HTR-8/SVneo (cell line): ENCODE results near the gene ARG2.

Source experiments
- DNase-seq: peaks from one replicate; pipeline ENCODE4 v3.0.0; 2011; ENCODE audit warnings: low spot score, mixed read lengths; ENCODE audit not compliant: insufficient read length
- FAIRE-seq: peaks from 2 replicates; lab custom pipeline; 2011; peaks lifted over from hg19 to GRCh38; lab: Jason Lieb, UNC

Gene ARG2

DNA sequence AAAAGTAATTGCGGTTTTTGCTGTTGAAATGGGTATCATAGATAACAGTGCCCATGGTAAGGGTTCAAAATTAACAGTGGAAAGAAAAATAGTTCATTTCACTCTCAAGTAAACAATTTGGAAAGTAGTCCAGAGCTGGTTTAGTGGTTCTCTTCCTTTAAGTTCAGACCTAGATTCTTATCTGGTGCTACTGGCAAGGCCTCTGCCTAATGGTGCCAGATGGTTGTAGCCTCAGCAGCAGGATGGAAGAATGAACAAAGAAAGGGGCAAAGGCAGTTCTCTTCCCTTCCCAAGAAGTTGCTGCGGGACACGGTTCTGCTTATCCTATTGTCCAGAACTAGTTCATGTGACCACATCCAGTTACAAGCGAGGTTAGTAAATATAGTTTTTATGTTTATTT, 10.5 kb downstream of the ARG2 start:
- DNase-seq (no peak), FAIRE-seq (peak; percentile 89)

DNA sequence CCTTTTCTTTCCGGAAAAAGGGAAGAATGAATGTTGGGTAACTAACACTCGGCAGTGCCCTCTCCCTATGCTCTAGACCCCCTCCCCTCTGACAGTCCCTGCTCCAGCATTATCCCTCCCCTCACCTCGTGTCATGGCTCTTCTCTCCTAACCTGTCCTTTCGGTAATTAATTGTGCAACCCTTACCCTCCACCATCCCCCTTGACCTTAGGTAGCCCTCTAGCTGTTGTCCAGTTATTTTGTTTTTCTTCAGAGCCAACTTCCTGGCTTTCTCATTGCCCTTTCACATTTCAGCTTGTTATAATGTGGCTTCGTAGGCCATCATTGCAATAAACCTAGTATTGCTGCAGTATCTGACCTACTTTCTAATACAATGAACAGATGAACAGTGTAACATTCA, 11.2 kb downstream of the ARG2 start:
- peak; percentile 96 for FAIRE-seq

DNA sequence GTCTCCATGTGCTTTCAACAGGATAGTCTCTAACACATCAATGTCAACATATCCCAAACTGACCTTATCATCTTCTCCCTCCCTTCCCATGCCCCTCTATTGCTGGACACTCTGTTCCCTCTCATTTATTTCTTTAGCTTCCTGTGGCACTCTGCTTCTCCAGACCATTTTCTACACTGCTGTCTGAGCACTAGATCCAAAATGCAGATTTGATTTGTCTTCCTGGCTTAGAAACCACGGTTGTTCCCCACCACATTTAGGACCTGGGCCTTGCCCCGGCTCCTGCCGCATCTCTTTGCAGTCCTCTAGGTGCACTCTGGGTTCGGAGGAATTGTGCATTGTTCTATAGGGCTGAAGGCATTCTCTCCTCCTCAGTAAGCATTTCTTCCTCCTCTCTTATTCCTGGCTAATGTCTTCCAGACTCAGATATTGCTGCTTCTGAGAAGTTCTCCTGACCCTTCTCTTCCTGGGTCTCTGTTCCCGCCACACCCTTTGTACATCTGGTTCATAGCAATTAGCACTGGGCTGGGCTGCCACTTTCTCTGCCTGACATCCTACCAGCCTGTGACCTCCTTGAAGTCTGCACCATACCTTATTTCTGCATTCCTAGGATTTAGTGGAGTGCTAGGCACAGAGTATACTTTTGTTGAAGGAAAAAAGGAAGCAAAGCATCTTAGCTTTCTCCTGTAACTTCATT, 13.9 kb downstream of the ARG2 start:
- DNase-seq (no peak), FAIRE-seq (peak; percentile 92)

More for the DNA sequence above, 11.2 kb downstream of the ARG2 start:
- DNase-seq = no peak

DNA sequence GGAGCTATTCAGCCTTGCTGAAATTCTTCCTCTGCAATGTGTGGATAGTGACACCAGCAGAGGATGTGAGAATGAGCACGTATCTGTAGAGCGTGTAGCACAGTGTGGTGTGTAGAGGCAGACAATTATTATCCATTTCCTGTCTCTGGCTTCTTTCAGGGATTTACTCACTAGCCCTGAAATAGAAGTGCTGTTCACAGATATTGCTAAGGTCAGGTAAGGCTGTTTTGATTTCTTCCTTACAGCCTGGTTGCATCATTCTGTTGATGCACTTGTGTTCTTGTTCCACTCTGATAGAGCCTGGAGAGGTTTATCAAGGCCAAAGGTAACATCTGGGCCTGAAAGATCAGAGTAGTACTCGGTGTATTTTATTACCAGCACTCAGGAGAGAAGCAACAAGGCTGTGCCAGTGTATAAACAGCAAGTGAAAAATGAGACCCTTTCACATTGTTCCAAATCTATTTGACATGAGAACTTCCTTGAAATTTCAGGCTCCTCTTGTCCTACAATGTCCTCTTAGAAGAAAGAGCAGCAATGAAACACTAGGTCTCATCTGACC, 16.7 kb downstream of the ARG2 start:
- no peak for DNase-seq
- FAIRE-seq = peak; percentile 92

DNA sequence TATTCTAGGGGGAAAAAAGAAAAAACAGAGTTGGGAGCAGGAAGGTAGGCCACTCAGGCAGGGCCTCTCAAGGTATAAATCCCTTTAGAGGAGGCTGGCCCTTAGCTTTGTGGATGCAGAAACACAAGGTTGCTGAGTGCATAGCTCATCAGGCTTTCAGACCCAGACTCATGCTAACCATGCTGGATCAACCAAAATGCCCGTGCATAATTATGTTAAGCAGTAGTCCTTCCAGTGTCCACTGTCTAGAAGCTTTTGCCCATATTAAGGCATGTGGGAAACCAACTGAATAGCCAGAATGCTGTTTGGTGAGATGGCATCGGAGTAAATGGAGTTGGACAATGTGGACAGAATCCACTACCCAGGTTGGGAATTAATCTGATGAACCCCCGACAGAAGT, 18.9 kb downstream of the ARG2 start:
- FAIRE-seq (peak; percentile 85), DNase-seq (no peak)

DNA sequence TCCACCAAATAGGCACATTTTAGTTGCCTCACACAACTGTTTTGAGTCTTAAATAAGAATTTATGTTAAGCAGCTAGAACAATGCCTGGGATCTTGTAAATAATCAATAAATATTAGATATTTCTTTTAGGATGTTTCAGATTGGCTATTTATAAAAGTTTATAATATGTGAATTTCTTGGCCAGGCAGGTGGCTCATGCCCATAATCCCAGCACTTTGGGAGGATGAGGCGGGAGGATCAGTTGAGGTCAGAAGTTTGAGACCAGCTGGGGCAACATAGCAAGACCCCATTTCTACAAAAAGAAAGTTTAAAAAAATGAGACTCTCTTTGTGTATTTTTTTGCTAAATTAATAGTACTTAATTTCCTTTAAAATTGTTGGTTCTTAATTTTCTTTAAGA, 21.8 kb downstream of the ARG2 start:
- FAIRE-seq (no peak), DNase-seq (no peak)

DNA sequence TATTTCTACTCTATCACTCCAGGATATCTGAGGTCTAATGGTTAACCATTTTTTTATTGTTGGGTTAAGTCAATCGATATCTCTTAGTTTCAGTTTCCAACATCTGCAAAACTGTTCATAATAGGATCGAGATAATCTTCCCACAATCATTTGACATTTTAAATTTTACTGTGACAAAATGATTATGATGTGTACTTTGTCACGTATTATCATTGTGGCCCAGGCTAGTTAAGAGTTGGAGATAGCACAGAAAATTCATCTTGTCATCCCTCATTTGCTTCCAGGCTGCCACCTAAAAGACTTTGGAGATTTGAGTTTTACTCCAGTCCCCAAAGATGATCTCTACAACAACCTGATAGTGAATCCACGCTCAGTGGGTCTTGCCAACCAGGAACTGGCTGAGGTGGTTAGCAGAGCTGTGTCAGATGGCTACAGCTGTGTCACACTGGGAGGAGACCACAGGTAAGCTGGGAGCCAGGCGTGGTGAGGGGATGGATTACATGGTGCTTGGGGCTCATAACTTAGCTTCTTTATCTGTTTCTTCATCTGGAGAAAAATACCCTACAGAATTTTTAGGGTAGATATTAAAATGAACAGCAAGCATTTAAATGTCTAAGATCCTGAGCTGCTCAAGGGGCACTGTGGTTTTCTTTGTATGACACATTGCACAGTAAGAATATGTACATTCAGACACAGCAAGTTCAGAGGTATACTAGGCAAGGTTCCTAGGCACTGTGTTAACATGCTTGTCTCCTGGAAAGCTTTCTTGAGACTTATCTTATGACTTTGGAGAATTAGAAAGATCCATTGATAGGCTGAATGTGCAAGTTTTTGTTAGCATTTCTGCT, 22.4 kb downstream of the ARG2 start:
- no peak for DNase-seq
- peak; percentile 90 for FAIRE-seq

DNA sequence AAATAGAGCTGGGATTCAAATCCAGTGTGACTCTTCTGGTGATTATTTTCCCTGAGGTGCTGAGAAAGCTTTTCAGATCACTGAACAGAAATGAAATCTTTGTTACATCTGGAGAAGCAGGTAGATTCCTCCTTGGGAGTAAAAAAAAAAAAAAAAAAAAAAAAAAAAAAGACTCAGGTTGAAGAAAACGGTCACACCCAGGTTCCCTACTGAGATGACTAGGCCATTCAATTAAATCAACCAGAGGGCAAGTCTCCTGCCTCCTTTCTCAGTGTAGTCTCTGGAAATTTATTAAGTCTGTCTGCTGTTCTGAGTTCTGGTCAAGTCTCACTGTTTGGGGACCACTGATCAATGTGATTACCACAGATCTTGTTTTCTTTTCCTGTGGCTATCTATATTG, 24.0 kb downstream of the ARG2 start:
- no peak for DNase-seq
- no peak for FAIRE-seq

DNA sequence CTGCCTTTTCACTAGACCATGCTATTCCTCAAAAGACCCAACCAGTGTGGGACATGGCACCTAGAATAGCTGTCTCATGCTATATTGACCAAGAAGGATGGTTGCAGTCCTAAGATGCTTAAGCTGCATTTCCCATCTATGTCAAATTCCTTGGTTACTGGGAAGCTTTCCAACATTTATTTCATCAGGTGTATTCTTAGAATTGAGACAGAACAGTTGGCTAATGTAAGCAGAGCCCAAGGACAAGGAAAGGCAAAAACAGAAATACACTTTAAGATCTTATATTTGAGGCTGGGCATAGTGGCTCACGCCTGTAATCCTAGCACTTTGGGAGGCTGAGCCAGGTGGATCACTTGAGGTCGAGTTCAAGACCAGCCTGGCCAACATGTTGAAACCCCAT, 24.7 kb downstream of the ARG2 start:
- peak; percentile 93 for FAIRE-seq
- DNase-seq = no peak

DNA sequence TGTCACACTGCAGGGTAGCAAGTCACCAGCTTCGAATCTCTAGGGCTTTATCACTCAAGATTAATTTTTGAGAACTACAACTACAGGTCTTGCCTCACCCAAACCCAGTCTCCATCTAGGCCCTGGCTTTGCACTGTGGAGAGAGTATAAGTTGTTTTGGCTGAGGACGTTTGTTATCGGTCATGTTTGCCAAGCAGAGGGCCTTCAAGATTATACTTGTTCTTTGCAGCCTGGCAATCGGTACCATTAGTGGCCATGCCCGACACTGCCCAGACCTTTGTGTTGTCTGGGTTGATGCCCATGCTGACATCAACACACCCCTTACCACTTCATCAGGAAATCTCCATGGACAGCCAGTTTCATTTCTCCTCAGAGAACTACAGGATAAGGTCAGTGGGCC, 25.7 kb downstream of the ARG2 start:
- FAIRE-seq (no peak), DNase-seq (no peak)

DNA sequence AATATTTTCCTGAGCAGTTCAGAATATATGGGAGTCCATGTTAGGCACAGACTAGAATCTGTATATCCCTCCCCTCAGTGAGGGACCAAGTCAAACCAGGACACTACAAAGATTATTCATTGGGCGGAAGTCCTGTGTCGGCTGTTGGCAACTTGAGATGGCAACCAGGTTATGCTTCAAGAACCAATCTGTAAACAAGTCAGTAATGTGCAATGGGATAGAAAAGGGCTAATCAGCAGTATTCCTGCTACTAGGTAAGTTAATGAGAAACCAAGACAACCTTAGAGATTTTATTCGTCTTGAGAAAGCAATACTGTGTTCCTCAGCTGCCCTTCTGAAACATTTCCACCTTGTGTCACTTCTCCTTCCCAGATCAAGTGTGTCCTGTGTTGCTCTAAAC, 26.4 kb downstream of the ARG2 start:
- no peak for DNase-seq
- FAIRE-seq = peak; percentile 90

DNA sequence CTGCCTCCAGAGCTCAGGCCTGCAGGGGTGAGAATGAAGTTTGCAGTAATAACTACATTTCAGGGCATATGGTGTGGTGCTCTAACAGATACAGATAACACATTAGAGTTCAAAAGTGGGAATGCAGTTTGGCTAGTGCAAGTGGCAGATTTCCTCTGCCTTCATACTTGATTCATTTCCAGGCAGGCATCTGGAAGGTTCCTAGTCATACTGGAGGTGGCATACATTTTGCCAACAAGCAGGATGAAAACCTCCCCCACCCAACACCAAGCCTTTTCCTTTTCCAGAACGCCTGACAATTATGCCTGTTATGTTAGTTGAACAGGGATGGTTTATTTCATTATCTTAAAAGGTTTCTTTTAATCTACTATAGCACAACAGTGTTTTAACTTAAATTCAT, 30.4 kb downstream of the ARG2 start:
- FAIRE-seq = no peak
- DNase-seq = no peak

DNA sequence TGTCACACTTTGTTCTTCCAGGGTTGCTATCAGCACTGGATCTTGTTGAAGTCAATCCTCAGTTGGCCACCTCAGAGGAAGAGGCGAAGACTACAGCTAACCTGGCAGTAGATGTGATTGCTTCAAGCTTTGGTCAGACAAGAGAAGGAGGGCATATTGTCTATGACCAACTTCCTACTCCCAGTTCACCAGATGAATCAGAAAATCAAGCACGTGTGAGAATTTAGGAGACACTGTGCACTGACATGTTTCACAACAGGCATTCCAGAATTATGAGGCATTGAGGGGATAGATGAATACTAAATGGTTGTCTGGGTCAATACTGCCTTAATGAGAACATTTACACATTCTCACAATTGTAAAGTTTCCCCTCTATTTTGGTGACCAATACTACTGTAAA, 31.0 kb downstream of the ARG2 start:
- FAIRE-seq = peak; percentile 98
- no peak for DNase-seq

DNA sequence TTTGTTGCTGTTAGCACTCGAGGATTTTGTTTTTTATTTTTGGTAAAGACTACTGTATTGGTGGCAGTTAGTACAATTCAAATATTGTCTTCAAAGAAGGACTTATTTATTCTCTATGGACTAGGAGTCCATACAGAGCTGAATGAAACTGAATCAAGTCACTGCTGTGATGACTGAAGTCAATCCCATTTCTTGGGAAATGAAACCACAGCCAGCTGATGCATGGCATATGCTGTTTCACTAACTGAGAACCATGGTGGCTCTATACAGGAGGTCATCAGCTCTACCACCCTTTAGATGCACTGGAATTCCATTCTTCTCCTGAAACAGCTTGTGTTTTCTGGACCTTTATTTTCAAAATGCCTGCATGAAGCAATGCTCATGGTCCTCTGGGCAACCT, 32.5 kb downstream of the ARG2 start:
- FAIRE-seq (peak; percentile 90), DNase-seq (no peak)

DNA sequence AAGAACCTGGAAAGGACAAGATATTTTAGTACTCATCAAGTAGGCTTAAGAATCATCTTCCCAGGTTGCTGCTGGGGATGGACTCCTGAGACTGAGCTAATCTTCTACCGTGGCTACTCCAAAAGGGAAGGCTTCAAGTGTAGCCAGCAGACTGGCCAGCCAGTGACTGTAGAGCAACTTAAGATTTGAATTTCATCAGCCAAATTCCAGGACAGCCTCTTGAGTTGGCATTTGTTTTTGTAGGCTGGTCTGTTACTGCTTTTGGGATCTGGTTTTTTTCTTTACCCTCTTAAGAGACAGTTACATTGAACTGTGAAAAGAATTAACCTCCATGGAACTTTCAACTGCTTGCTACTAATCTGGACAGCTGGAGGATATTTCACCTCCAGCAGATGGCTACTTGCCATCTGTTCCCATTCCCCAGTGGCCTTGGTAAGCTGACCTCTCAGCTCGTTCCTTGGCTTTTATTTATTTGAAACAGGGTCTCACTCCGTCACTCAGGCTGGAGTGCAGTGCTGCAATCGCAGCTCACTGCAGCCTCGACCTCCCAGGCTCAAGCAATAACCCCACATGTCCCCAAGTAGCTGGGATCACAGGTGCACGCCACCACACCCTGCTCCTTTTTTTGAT, 34.0 kb downstream of the ARG2 start:
- FAIRE-seq = peak; percentile 95
- DNase-seq = no peak

DNA sequence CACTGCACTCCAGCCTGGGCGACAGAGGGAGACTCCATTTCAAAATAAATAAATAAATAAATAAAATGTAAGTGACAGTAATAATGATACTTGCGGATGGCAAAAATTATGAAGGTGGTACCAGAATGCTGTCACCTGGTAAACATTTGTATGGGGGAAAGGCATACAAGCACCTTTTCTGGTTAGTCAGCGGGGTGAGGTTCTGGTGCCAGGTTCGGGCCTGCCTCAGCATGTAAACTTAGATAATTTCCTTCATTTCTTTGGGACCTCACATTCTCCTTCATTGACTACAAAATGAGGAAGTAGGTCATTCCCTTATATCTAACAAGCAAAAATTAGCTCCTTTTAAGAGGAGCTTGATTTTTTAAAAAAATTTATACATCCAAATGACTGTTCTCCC, 43.9 kb downstream of the ARG2 start:
- FAIRE-seq = no peak
- DNase-seq = no peak

DNA sequence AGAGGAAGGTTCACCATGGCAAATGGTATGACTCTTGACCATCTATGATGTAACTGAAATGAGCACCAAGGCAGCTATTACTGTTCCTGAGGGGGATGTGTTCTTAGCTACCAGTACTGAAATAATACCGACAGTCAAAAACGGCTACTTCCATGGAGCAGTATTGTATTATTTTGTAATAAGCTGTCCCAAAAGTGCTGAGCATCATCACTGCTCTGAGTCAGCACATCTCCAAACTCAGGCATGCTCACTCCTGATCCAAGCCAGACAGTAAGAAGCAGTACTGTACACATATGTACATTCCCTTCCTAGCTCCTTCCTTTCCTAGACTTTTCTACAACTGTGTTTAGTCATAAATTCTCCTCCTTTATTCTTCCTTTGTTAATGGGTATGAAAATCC, 46.1 kb downstream of the ARG2 start:
- FAIRE-seq = peak; percentile 93
- no peak for DNase-seq

DNA sequence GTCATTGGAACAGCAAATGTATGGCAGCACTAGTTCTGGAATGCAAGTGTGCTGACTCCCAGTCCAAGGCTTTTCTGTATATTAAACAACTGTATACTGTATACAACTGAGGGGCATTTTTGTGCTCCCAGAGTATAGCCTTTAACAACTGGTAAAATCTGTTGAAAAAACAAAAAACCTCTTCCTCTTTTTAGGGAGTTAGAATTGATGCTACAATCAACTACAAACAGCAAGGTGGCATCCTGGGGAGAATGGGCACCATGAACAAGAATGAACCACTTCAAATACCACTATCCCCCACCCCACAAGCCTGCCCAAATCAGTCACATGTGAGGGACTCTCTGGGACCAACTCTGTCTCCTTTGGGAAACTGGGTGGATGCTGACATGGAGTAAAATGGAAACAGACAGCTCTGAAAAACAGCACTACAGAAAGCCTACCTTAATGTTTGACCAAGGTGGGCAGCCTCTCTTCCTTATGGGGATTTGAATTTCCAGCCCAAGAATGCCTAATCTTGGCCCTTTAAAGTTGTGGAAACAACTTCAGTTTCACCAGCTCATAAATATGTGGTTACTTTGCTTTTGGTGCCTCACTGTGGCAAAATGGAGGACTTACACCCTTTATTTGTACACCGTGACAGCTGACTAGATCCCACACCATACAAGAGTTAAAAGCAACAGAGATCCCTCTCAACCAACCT, 47.2 kb downstream of the ARG2 start:
- FAIRE-seq = peak; percentile 99

DNA sequence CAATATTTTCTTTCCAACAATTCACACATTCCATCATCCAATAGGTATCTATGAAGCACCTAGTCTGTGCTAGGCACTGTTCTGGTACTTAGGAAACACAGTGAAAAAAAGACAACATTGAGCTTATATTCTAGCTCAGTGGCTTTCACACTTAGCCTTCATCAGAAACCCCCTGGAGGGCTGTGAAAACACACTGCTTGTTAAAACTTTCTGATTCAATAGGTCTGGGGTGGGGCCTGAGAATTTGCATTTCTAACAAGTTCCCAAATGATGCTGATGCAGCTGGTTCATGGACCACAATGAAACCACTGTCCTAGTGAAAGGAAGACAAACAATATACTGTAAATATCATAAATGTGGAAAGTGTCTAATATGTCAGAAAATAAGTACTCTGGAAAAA, 48.8 kb downstream of the ARG2 start:
- FAIRE-seq (peak; percentile 76), DNase-seq (no peak)

More for the DNA sequence above, 47.2 kb downstream of the ARG2 start:
- peak; percentile 87 for DNase-seq

DNA sequence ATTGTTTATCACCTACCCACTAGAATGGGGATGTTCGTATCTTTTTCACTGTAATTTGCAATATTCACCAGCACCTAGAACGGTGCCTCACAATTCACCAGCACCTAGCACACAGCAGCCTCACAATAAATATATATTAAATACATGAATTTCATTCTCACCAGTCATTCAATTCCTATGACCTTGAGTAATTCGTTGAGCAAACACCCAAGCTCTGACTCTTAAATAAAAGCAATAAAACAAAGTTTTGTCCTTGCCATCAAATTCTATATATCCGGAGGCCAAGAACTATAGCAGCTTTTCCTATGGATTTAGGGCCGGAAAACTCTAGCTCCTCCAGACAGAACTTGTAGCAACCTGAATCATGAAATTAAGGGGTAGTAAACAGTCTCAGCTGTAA, 53.7 kb downstream of the ARG2 start:
- no peak for DNase-seq
- peak; percentile 28 for FAIRE-seq
